Esophagus squamous epithelium (tissue), 5 donors: ENCODE measurements around the gene STAMBPL1. TPM values are rescaled to one million over a fixed set of nuclear protein-coding genes. Genes with fewer than 3 reads are reported as not detected.
A peak's percentile ranks its signal among the peaks of the same experiment; 100 is the strongest.

Source experiments
- DNase-seq: peaks from one replicate; lab custom pipeline; 2025; lab: John Stamatoyannopoulos, UW
- H3K27ac ChIP-seq, 4 donors: fragments of 200-600 bp; sonication (generic); one replicate each; pipeline ENCODE4 v1.5.1; 2016 to 2019; ENCODE audit warnings: mild to moderate bottlenecking in 1 of 4
- H3K27me3 ChIP-seq, 4 donors: fragments of 200-600 bp; sonication (generic); 1 replicate in 3 of 4; 2 replicates in 1 of 4; pipeline versions ENCODE4 v1.5.1 to v1.6.0; 2017 to 2021; ENCODE audit warnings: antibody characterized with exemption in 1 of 4
- H3K36me3 ChIP-seq, 3 donors: fragments of 200-600 bp; sonication (generic); one replicate each; pipeline ENCODE4 v1.5.1; 2016 to 2019
- H3K4me1 ChIP-seq, 3 donors: fragments of 200-600 bp; sonication (generic); one replicate each; pipeline ENCODE4 v1.5.1; 2017 to 2019
- H3K4me3 ChIP-seq, 4 donors: fragments of 200-600 bp; sonication (generic); 1 replicate in 3 of 4; 2 replicates in 1 of 4; pipeline ENCODE4 v1.5.1; 2016 to 2019; ENCODE audit warnings: mild to moderate bottlenecking in 2 of 4, moderate library complexity in 1 of 4
- H3K9me3 ChIP-seq, 3 donors: fragments of 200-600 bp; sonication (generic); one replicate each; pipeline ENCODE4 v1.5.1; 2016 to 2019
- POLR2A ChIP-seq, 4 donors: fragments of 450-650 bp; IDR thresholded peaks; one replicate each; pipeline ENCODE4 v1.6.1; 2017; ENCODE audit warnings: antibody characterized with exemption in 4 of 4, mild to moderate bottlenecking in 4 of 4, moderate library complexity in 3 of 4
- WGBS, 2 donors: methylation state at CpG; one replicate each; pipeline ENCODE4 v1.1.5; 2018; 5-methylcytosine and 5-hydroxymethylcytosine counted together
- intact Hi-C: fragments of 100-400 bp; cut with DNase I; formaldehyde crosslinking; loops from one replicate; pipeline ENCODE4 v1.15.0; 2022
- total RNA-seq, 4 donors: library from RNA; depleted of rRNA; stranded (reverse); fragments of >200 nt; gene quantifications; one replicate each; pipeline ENCODE4 v1.1.0, GENCODE V29; 2016
- TF ChIP-seq, protein P1 (sequence below), 6 experiments: fragments of 450-650 bp in 4 of 6; fragments of 200-600 bp in 2 of 6; sonication (generic) in 2 of 6; IDR thresholded peaks; one replicate each; pipeline ENCODE4 v1.5.1; 2016 to 2019; ENCODE audit warnings: antibody characterized with exemption in 6 of 6, mild to moderate bottlenecking in 4 of 6, moderate library complexity in 4 of 6
- donor health status: DM: yes; HTN: yes; CAD: no.

STAMBPL1 gene
- total RNA-seq, 4 donors from 2014 or later = 3.5 to 21.0 (median 7.6) TPM

DNA sequence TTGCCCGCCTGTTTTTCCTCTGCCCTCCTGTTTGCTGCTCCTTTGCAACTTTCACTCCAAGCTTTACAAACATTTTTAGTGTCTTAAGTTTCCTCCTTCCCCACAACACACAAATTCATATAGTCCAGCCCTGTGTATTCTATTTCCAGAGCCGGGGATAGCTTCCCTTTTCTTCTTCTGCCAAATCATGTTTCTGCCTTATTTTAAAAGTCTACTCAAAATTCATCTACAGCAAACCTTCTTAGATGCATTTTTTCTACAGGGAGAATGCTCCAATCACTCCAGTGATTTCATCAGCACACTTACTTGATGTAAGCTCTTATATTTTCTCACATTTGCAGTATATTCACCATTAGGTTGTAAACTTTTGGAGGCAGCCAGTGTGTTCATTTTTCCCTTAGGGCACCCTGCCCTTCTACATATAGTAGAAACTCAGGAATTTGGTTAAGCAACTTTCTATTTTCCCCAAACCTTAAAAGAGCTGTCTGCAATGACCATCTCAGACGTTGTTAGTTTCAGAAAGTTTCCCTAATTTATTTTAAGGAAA is 84.9 kb downstream of the STAMBPL1 start:
- TF ChIP-seq, protein P1, sequence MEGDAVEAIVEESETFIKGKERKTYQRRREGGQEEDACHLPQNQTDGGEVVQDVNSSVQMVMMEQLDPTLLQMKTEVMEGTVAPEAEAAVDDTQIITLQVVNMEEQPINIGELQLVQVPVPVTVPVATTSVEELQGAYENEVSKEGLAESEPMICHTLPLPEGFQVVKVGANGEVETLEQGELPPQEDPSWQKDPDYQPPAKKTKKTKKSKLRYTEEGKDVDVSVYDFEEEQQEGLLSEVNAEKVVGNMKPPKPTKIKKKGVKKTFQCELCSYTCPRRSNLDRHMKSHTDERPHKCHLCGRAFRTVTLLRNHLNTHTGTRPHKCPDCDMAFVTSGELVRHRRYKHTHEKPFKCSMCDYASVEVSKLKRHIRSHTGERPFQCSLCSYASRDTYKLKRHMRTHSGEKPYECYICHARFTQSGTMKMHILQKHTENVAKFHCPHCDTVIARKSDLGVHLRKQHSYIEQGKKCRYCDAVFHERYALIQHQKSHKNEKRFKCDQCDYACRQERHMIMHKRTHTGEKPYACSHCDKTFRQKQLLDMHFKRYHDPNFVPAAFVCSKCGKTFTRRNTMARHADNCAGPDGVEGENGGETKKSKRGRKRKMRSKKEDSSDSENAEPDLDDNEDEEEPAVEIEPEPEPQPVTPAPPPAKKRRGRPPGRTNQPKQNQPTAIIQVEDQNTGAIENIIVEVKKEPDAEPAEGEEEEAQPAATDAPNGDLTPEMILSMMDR (IDR thresholded peaks at IDR 0.05) = no peak
- no peak for TF ChIP-seq POLR2A (IDR thresholded peaks at IDR 0.05)
- peaks cover 0 to 18% (median 0%) of the 10 kb centered on the region in 3 donors for H3K4me1 ChIP-seq
- intact Hi-C loops = no loop called here
- H3K27ac ChIP-seq = no peak overlapping the region
- H3K27me3 ChIP-seq = no peaks in the 10 kb centered on the region
- DNase-seq = no peak
- 51 to 54% methylated on average over 3 of the region's 3 CpGs for WGBS, 2 donors
- H3K9me3 ChIP-seq = no peaks in the 10 kb centered on the region
- no peaks in the 10 kb centered on the region for H3K36me3 ChIP-seq
- H3K4me3 ChIP-seq = no peak overlapping the region

DNA sequence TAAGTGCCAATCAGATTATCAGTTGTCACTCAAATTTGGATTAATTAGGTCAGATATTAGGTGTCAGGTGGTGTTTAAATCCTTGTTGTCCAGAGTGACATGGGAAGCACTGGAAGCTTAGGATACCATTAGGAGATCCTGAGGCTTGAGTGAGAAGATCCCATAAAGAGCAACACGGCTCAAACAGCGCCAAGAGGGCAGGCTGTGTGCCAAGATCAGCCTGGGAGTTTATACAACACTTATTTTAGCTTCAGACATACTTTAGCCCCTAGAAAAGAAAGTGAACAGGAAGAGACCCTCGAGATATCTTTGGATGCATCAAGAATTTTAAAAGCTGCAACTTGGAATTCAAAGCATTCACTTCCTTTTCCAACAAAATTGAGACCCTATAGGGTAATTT is 86.8 kb downstream of the STAMBPL1 start:
- Histone ChIP-seq H3K27me3 (no peaks in the 10 kb centered on the region), H3K9me3 (no peaks in the 10 kb centered on the region), H3K27ac (peak overlapping the region in 3 of 4 donors; percentile 28 to 65 (median 56)), H3K4me1 (peaks cover 0 to 26% (median 0%) of the 10 kb centered on the region in 3 donors), H3K36me3 (no peaks in the 10 kb centered on the region), H3K4me3 (no peak overlapping the region)
- intact Hi-C loops = no loop called here
- TF ChIP-seq, protein P1 (IDR thresholded peaks at IDR 0.05) = no peak
- TF ChIP-seq POLR2A (IDR thresholded peaks at IDR 0.05) = no peak
- 49 to 52% methylated on average over 3 of the region's 3 CpGs for WGBS, 2 donors
- no peak for DNase-seq

DNA sequence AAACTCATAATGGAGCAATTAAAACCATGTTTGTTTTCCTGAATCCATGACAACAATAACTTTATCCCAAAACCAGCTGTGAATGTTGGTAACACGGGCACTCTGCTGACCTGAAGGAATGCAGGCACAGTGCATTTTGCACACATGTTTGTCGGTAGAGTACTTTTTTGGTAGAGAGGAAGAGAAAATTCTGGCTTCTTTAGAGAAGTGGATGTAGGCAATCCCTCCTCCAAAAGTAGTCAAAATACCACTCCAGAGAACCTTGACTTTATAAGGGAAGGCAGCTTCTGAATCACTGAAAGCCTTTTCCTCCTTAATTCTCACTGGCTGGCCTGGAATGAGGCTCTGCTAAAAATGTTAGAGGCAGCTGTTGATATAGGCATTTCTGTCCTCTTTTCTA is 88.3 kb downstream of the STAMBPL1 start:
- whole genome bisulfite sequencing, 2 donors = 60 to 86% methylated on average over 1 to 2 of the region's 2 CpGs
- no peak overlapping the region for H3K4me3 ChIP-seq
- no peaks in the 10 kb centered on the region for H3K9me3 ChIP-seq
- intact Hi-C loops = no loop called here
- H3K36me3 ChIP-seq = no peaks in the 10 kb centered on the region
- TF ChIP-seq POLR2A (IDR thresholded peaks at IDR 0.05) = no peak
- TF ChIP-seq, protein P1 (IDR thresholded peaks at IDR 0.05) = no peak
- H3K4me1 ChIP-seq = peaks cover 0 to 32% (median 3%) of the 10 kb centered on the region in 3 donors
- DNase-seq = no peak
- H3K27ac ChIP-seq = peak overlapping the region in 3 of 4 donors; percentile 26 to 53 (median 28)
- no peaks in the 10 kb centered on the region for H3K27me3 ChIP-seq

DNA sequence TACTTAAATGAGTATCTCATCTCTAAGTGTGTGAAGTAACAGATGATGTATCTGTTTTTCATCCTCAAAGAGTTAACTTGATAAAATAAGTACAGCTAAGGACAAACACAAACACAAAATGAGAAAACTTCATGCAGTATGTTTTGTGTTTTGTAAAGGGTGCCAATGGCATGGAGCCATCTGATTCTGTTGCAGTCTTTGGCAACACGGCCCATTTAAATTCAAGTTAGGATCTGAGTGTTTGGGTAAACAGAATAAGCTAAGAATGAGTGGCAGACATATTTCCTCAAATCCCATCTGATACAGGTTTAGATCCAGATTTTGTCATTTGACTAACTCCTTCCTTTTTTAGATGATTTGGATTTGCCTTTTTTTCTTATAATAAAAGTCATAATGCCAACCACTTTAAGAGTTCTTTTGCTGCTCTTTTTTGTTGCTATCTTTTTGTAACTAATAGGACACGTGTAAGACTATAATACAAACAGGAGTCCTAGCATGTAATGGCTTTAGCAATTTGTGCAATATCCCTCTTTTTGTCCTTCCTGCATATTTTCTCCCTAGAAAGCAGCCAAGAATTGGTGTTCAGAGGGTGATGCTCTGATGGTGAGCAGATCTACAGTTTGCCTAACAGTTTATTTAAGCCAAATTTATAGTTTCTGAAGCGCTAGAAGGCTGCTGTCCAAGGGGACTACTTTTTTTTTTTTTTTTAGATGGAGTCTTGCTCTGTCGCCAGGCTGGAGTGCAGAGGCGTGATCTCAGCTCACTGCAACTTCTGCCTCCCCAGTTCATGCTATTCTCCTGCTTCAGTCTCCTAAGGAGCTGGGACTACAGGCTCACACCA is 91.4 kb downstream of the STAMBPL1 start:
- H3K4me1 ChIP-seq = peaks cover 0 to 45% (median 20%) of the 10 kb centered on the region in 3 donors
- peak overlapping the region in 3 of 4 donors; percentile 67 to 89 (median 69) for H3K27ac ChIP-seq
- 66 to 69% methylated on average over 5 of the region's 5 CpGs for WGBS, 2 donors
- TF ChIP-seq, protein P1 (IDR thresholded peaks at IDR 0.05) = no peak
- no peak for TF ChIP-seq POLR2A (IDR thresholded peaks at IDR 0.05)
- H3K36me3 ChIP-seq = no peaks in the 10 kb centered on the region
- no peaks in the 10 kb centered on the region for H3K9me3 ChIP-seq
- no peaks in the 10 kb centered on the region for H3K27me3 ChIP-seq
- H3K4me3 ChIP-seq = peak overlapping the region in 1 of 4 donors; percentile 7
- intact Hi-C loops = no loop called here
- no peak for DNase-seq

Other genes with a start within 250 kb of the STAMBPL1 start
- gene LIPF, start 215.8 kb upstream of the STAMBPL1 start, total RNA-seq = under 1 TPM in 1 of 4 donors, not detected in 3; 0.57 TPM
- gene LIPK, start 174.0 kb upstream of the STAMBPL1 start, total RNA-seq = 1 to 10 TPM in 3 of 4 donors, not detected in 1; 1.9 to 3.3 (median 2.4) TPM
- 1 to 10 TPM in 1 of 4 donors, under 1 TPM in 1, not detected in 2; 0.19 to 2.2 TPM for gene LIPN, start 120.2 kb upstream of the STAMBPL1 start, total RNA-seq
- not detected for gene LIPM, start 77.5 kb upstream of the STAMBPL1 start, total RNA-seq
- gene ANKRD22, start 28.4 kb upstream of the STAMBPL1 start, total RNA-seq = 10 to 100 TPM; 26.3 to 43.5 (median 31.5) TPM
- 1,000 to 10,000 TPM in 1 of 4 donors, 100 to 1,000 TPM in 2, 10 to 100 TPM in 1; 64.6 to 1,343 (median 285) TPM for gene ACTA2, start 72.5 kb downstream of the STAMBPL1 start, total RNA-seq
- 10 to 100 TPM; 14.9 to 33.6 (median 19.4) TPM for gene FAS, start 110.6 kb downstream of the STAMBPL1 start, total RNA-seq